GM06990 (cell line): ENCODE results near the gene OR10H1.

Experiments used
- DNase-seq: peaks from one replicate; pipeline ENCODE4 v3.0.0-alpha.2; 2011; ENCODE audit not compliant: insufficient read length; ENCODE audit errors: extremely low read depth
- H3K27me3 ChIP-seq: replicated peaks from 2 replicates; pipeline ENCODE4 v1.6.0; 2011; ENCODE audit warnings: low read length; ENCODE audit not compliant: control insufficient read depth, insufficient read depth
- H3K36me3 ChIP-seq: 2 replicates; pipeline ENCODE4 v1.5.1; 2011; ENCODE audit warnings: low read length; ENCODE audit not compliant: control insufficient read depth, insufficient read depth
- H3K4me3 ChIP-seq: replicated peaks from 2 replicates; pipeline ENCODE4 v1.5.1; 2011; ENCODE audit warnings: low read depth, mild to moderate bottlenecking, control low read depth, low read length
- CTCF ChIP-seq: IDR thresholded peaks from 2 replicates; pipeline ENCODE4 v1.5.1; 2011; ENCODE audit warnings: low read length, control low read depth, mild to moderate bottlenecking, inconsistent platforms; ENCODE audit not compliant: insufficient read depth, poor library complexity, severe bottlenecking

OR10H1 gene

GRCh38 chr19:15815306-15815705, at the start of gene OR10H1:
Gene OR10H1, minus strand, starts transcription at chr19:15815664. Its CDS starts 7,627 bp downstream, at chr19:15808037.
- no peak for DNase-seq
- no peaks in the 10 kb centered on the region; the same call in 1 of the 2 replicates for H3K27me3 ChIP-seq
- no peak for TF ChIP-seq CTCF
- H3K36me3 ChIP-seq, result no peaks in the 10 kb centered on the region
- H3K4me3 ChIP-seq, result no peak within 1 kb of the TSS

DNA sequence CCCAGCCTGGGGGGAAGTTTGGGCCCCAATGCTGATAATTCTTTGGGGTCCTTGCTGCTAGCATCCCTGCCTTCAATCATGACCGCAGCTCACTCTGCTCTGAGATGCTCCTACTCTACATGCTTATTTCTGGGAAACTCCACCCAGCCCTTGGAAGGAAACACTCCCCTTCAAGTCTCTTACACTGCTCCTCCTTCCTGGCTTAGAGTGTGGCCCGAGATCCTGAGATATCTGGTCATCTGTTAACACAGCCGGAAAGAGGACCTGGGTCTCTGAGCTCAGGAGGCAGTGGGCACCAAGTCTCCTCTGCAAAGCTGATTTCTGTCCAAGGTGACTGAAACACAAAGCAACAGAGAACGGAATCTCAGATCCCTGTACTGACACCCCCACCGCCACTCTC, 49.4 kb upstream of the OR10H1 start:
- Histone ChIP-seq H3K4me3 (no peak overlapping the region), H3K36me3 (no peaks in the 10 kb centered on the region), H3K27me3 (no peaks in the 10 kb centered on the region)
- no peak for DNase-seq
- no peak for TF ChIP-seq CTCF

- TF ChIP-seq CTCF, result no peak
- no peaks in the 10 kb centered on the region for H3K36me3 ChIP-seq
- no peak for DNase-seq
These were observed 47.8 kb upstream of the OR10H1 start for GRCh38 chr19:15863272-15863671.

DNA sequence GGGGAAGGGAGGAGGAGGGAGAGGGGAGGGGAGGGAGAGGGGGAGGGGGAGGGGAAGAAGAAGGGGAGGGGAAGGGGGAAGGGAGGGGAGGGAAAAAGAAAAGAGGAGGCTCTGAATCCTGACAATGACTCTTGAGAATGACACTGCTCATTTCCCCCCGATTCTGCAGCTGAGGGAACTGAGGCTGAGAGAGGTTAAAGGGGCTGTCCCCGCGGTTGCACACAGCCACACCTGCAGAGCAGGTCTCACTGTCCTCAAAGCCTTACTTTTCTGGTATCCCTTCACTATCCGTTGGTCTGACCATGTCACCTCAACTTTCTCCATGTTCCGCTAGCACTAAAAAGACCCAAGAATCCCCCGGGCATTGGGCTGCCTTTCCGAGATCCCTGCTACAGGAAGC, 47.0 kb upstream of the OR10H1 start:
- no peak for DNase-seq
- Histone ChIP-seq H3K4me3 (no peak overlapping the region), H3K36me3 (no peaks in the 10 kb centered on the region), H3K27me3 (no peaks in the 10 kb centered on the region)
- TF ChIP-seq CTCF, result no peak

More at GRCh38 chr19:15863272-15863671, 47.8 kb upstream of the OR10H1 start:
- H3K27me3 ChIP-seq, result no peaks in the 10 kb centered on the region
- no peak overlapping the region for H3K4me3 ChIP-seq

DNA sequence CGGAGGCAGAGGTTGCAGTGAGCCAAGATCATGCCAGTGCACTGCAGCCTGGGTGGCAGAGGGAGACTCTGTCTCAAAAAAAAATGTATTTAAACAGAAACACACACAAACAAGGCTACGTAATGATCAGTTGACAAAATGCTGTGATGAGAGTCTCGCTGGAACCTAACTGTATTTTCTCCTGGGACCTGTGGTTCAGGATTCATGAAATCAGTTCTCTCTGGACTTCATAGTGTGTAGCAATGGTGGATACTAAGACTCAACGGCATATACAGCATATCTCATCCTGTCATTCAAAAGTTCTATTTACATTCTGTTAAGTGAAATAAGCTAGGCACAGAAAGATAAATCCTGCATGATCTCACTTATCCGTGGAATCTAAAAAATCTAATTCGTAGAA, 45.1 kb upstream of the OR10H1 start:
- no peak for TF ChIP-seq CTCF

GRCh38 chr19:15859187-15859586, 43.7 kb upstream of the OR10H1 start:
- Histone ChIP-seq H3K4me3 (no peak overlapping the region), H3K36me3 (no peaks in the 10 kb centered on the region), H3K27me3 (no peaks in the 10 kb centered on the region)
- DNase-seq, result no peak
- TF ChIP-seq CTCF, result no peak

More for the DNA sequence above, 45.1 kb upstream of the OR10H1 start:
- no peak for DNase-seq
- Histone ChIP-seq H3K27me3 (no peaks in the 10 kb centered on the region), H3K4me3 (no peak overlapping the region), H3K36me3 (no peaks in the 10 kb centered on the region)
